ENCODE results near the gene FAM163B.

DNA sequence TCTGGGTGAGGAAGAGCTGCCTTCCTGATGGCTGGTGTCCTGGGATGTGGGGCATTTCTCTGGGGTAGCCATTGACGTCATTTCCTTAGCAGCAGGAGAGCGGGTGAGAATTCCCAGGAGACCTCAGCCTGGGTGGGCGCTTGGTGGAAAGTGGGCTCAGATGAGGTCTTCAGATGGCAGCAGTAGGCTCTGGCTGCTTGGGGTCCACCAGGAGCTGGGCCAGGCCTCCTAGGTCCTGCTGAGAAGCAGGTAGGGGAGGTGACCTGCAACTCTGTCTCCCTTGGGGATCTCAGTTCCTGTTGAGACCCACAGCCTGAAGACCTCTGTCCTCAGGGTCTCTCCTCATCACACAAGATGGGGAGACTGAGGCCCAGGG lies 31.5 kb downstream of the FAM163B start:
- TF ChIP-seq, protein P1, sequence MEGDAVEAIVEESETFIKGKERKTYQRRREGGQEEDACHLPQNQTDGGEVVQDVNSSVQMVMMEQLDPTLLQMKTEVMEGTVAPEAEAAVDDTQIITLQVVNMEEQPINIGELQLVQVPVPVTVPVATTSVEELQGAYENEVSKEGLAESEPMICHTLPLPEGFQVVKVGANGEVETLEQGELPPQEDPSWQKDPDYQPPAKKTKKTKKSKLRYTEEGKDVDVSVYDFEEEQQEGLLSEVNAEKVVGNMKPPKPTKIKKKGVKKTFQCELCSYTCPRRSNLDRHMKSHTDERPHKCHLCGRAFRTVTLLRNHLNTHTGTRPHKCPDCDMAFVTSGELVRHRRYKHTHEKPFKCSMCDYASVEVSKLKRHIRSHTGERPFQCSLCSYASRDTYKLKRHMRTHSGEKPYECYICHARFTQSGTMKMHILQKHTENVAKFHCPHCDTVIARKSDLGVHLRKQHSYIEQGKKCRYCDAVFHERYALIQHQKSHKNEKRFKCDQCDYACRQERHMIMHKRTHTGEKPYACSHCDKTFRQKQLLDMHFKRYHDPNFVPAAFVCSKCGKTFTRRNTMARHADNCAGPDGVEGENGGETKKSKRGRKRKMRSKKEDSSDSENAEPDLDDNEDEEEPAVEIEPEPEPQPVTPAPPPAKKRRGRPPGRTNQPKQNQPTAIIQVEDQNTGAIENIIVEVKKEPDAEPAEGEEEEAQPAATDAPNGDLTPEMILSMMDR (IDR thresholded peaks at IDR 0.05; ENCODE audit: extremely low read depth in 1 of 2, insufficient read depth in 1 of 2, low read depth in 1 of 2, low read length in 2 of 2), result no peak
- TF ChIP-seq POLR2A (IDR thresholded peaks at IDR 0.05; ENCODE audit: low read depth, low read length) (no peak), POLR2AphosphoS5 (IDR thresholded peaks at IDR 0.05; ENCODE audit: insufficient read depth, low read depth, low read length) (no peak), MAX (IDR thresholded peaks at IDR 0.05; ENCODE audit: insufficient read depth, insufficient read length) (no peak), EZH2 (IDR thresholded peaks at IDR 0.05; ENCODE audit: borderline replicate concordance, low read depth, low read length, severe bottlenecking) (no peak), JUN (IDR thresholded peaks at IDR 0.05; ENCODE audit: borderline replicate concordance, insufficient read depth, insufficient read length, low read depth) (no peak)

Data from endothelial cell of umbilical vein (primary cell).